AG04449 (cell line): ENCODE data around the gene STMN3.
A peak's percentile ranks its signal among the peaks of the same experiment; 100 is the strongest.
"Not testable (repeated sequence)": the region's sequence is repeated elsewhere in the genome, so short reads cannot be mapped to it uniquely, and the experiment has no call there.

Source experiments
- CTCF ChIA-PET: fragments of 350-600 bp; formaldehyde crosslinking; extraction: SDS; loops from one replicate; lab custom pipeline; 2021; ENCODE audit warnings: antibody characterized with exemption; lab: Yijun Ruan, JAX
- POLR2A ChIA-PET: fragments of 400-600, 350-600 bp; formaldehyde crosslinking; extraction: SDS; loops from one replicate; lab custom pipeline; 2020; ENCODE audit warnings: antibody characterized with exemption, inconsistent platforms; lab: Yijun Ruan, JAX
- DNase-seq: peaks from one replicate; pipeline ENCODE4 v3.0.0-alpha.2; 2010; ENCODE audit warnings: low read depth, low spot score
- H3K4me3 ChIP-seq: 2 replicates; pipeline ENCODE4 v1.5.1; 2011; ENCODE audit warnings: low read depth, mild to moderate bottlenecking, control low read depth, low read length
- CTCF ChIP-seq: IDR thresholded peaks from one replicate; pipeline ENCODE4 v1.5.1; 2011; ENCODE audit warnings: mild to moderate bottlenecking, moderate library complexity, low read length, control low read depth, inconsistent platforms; ENCODE audit not compliant: insufficient read depth; ENCODE audit errors: missing control alignments

STMN3 gene

GRCh38 chr20:63653974-63654668 is 897 bp upstream of the STMN3 start:
- DNase-seq, result no peak
- no peak overlapping the region; the same call in 1 of the 2 replicates for H3K4me3 ChIP-seq
- TF ChIP-seq CTCF, result no peak
- CTCF ChIA-PET, result no interaction called here
- POLR2A ChIA-PET, result no interaction called here

- DNase-seq, result no peak
- CTCF ChIA-PET, result interaction anchor here (1.0 kb wide), 2 partner anchors 9 to 322 kb away, joined by 3 to 4 read pairs; no protein-coding TSS in a partner anchor
These were observed 838 bp downstream of the STMN3 start for GRCh38 chr20:63652192-63652980.

GRCh38 chr20:63651942-63652191 is 1.4 kb downstream of the STMN3 start:
- peak overlapping the region; percentile 55; the same call in 1 of the 2 replicates for H3K4me3 ChIP-seq
- POLR2A ChIA-PET, result no interaction called here
- CTCF ChIA-PET, result interaction anchor here (1.0 kb wide), 1 partner anchor 8 kb away, joined by 4 read pairs; no protein-coding TSS in a partner anchor
- no peak for DNase-seq
- no peak for TF ChIP-seq CTCF

More at GRCh38 chr20:63652192-63652980, 838 bp downstream of the STMN3 start:
- POLR2A ChIA-PET, result no interaction called here
- no peak for TF ChIP-seq CTCF
- peak overlapping the region; percentile 55 for H3K4me3 ChIP-seq

GRCh38 chr20:63650486-63650885 is 2.7 kb downstream of the STMN3 start:
- CTCF ChIA-PET, POLR2A ChIA-PET, H3K4me3 ChIP-seq, DNase-seq: not testable (repeated sequence)

- ChIA-PET CTCF (no interaction called here), POLR2A (no interaction called here)
- DNase-seq, result no peak
- no peak for TF ChIP-seq CTCF
- no peak overlapping the region for H3K4me3 ChIP-seq
These were observed 4.2 kb downstream of the STMN3 start for GRCh38 chr20:63648895-63649589.

- TF ChIP-seq CTCF, result no peak
- no peak overlapping the region for H3K4me3 ChIP-seq
- DNase-seq, result no peak
- ChIA-PET POLR2A (no interaction called here), CTCF (no interaction called here)
These were observed 5.0 kb downstream of the STMN3 start for GRCh38 chr20:63648190-63648589.
